Iris pigment epithelial cell (primary cell): Measurements from ENCODE around the gene IL18R1.

ENCODE experiments used
- DNase-seq: peaks from one replicate; pipeline ENCODE4 v3.0.0-alpha.2; 2011; ENCODE audit warnings: low read depth

The IL18R1 gene

DNA sequence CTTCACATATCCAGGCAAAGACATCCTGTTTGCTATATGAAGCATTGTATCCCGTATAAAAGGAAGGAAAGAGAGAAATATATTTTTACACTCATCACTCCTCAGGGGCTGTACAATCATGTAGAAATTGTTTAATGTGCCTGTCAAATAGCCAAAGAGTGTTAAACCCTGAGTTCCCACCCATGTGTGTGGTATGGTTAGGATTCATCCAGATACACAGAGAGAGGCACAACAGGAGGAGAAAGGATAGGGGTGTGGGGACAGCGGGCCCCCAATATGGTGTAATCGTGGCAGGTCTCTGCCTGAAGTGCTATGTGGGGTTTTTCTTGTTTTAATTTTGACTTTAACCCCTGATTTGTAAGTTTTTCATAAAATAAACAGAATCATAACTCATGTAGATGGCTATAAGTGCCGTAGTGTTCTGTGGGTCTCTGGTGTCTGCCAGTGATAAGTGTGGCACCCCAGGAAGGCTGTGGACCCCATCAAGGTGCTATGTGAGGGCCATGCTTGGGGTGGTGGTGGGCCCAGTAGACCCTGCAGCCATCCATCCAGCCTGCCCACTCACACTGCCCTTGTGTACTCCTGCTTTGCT, 10.2 kb upstream of the IL18R1 start:
- DNase-seq: no peak

DNA sequence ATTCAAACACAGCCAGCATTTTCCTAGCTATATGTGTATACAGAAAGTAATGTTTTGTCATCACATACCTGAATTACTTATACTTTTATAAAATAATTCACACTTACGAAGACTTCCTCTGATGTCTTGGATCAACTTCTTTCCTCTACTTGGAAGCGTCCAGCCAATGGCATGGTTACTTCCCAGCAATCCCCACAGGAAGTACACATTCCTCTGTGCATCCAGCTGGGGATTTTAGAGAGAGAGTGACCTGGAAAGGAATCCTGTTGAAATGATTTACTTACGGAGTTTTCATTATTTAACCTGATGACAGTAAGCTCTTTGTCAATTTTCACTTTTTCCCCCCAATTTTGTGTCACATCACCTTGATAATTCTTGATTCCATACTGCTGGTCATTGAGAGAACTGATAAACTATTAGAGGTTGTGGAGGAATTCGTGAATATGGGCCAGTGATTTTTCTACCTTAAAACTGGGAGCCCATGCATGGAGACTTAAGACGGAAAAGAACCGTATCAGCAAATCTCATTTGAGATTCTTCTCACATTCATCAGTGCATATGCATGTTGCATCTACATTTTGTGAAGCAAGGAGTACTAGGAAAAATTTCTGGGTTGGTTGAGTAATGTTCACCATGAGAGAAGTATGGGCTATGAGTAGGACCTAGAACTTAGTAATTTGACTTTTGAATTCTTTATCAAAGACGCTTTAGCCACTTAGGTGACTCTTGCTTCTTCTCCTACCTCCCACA, 9.0 kb upstream of the IL18R1 start:
- DNase-seq: no peak

DNA sequence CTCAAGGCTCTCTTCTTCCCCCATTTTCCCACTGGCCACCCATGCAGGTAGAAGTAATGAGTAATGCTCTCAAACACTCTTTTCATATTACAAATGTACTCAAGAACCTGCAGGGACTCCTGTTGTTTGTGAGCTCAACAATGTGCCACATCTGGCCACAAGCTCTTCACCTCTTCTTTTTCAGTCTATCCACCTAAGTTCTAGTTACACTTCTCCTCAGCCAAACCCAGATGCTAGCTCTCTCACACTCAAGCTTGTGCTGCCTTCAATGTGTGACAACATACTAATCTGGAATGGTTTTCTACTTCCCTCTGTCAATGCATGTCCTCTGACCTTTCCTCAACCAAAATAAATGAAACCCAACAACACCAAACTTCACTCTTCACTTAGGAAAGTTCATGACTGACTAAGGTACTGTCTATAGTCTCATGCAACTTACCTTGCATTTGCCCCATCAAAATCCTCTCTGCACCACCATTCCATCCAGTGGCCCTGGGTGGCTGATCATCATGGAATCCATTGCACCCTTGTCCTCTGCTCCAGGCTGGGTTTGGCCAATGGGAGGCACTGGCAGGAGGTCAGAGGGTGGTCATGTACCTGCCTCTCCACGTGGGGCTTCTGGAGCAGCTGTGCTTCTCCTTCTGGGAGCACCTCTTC, 5.3 kb upstream of the IL18R1 start:
- DNase-seq: no peak

DNA sequence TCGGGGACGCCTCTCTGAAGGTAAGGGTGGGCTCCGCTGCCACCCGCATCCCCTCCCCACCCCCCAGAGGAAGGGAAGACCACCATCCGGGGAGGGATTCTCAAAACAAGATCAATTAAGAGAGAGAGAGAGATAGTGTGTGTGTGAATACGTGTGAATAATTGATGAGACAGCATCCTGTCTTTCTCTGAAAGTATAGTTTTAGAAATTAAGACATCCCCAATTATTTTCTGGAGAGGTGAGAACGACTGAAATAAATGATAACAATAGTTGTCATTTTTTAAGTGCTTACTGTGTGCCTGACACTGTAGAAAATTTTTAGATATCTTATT, 751 bp downstream of the IL18R1 start:
- DNase-seq: no peak

DNA sequence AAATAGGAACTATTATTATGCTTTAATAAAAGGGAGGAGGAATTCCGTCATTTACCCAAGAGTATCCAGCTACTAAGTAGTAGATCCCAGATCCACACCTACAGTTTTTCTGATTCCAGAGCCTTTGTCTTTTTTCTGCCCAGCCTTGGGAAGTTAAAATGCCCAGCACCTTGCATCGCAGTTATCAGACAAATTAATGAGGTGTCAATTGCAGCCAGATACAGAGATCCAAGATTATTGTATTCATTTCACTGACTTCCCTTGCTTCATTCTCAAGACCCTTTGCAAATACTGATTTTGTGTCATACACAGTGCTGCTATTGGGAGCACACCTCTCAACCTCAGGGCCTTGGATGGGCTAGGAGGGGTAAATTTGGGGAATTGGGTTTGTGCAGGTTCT, 1.1 kb downstream of the IL18R1 start:
- no peak for DNase-seq

DNA sequence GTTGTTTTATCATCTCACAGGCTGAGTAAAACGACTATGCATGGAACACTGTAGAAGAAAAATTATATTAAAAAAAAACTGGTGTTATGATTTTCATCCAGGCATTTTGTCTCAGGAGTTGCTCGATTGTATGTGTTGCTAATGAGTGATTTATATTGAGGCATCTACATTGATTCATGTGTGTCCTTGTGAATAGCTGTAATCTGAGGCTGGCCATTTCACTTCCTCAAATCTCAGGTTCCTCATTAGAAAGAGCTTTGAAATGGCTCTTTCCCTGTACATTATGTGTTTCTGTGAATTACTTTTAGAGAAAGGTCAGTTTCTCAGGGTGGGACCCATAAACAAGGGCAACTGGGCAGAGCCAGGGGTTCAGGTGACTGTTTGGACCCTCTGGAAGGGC, 2.3 kb downstream of the IL18R1 start:
- no peak for DNase-seq

DNA sequence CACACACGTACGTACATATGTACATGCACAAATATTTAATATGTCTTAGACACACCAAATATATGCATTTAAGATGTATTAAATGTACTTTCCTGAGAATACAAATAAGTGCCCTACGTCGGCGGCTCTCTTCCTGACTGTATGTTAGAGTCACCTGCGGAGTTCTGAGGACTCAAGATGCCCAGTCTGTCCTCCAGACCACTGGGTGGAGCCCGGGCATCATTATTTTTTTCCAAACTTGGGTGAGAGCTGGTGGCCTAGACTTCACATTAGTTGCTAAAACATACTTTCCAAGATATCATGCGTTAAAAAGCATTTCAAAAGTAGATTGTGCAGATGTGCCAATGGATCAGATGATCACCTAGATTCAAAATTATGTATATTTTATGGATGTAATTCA, 2.9 kb downstream of the IL18R1 start:
- DNase-seq: no peak

DNA sequence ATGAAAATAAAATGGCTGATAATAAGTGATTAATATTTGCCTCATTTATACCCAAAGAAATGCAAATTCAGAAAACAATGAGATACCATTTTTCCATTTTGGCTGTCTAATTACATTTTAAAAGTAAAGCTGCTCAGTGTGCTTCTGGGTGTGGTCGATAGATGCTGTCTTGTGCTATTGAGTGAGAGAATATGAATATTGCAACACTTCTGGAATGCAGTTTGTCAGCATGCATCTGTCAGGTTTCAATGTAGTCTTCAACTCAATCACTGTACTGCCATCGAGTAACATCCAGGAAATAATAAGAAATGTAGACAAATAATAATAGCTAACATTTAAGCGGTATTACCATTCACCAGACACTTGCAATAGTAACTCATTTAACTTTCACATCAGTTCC, 3.9 kb downstream of the IL18R1 start:
- DNase-seq: no peak

DNA sequence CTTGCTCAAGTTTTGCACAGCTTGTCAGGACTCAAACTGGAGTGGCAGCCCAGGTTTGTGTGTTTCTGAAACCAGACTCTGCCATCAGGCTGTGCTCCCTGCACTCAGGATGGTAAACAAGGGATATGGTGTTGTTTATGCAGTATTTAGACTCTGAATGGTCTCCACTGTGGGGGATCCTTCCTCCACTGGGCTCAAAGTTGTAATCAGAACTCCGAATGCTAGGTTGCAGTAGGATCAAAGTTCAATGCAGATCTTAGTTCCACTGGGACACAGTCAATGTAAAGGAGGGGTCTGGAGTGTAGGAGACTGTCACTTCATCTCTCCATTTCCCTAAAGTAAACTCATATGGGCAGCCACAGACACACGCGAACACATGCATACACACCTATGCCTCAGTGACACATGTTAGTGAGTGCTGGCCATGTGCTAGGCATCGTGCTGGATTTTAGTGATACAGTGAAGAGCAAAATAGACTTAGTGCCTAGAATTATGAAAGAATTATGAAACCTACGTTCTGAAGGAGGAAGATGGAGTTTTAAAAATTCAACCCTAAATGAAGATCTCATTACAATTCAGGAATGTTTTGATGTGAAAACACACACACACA, 6.1 kb downstream of the IL18R1 start:
- no peak for DNase-seq

DNA sequence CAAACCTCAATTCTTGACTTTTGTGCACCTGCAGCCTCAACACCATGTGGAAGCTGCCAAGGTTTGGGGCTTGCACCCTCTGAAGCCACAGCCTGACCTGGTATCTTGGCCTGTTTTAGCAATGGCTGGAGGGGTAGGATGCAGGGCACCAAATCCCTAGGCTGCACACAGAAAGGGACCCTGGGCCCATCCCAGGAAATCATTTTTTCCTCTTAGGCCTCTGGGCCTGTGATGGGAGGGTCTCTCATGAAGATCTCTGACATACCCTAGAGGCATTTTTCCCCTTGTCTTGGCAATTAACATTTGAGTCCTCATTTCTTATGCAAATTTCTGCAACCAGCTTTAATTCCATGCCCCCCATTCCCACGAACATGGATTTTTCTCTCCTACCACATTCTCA, 10.2 kb downstream of the IL18R1 start:
- DNase-seq: no peak

DNA sequence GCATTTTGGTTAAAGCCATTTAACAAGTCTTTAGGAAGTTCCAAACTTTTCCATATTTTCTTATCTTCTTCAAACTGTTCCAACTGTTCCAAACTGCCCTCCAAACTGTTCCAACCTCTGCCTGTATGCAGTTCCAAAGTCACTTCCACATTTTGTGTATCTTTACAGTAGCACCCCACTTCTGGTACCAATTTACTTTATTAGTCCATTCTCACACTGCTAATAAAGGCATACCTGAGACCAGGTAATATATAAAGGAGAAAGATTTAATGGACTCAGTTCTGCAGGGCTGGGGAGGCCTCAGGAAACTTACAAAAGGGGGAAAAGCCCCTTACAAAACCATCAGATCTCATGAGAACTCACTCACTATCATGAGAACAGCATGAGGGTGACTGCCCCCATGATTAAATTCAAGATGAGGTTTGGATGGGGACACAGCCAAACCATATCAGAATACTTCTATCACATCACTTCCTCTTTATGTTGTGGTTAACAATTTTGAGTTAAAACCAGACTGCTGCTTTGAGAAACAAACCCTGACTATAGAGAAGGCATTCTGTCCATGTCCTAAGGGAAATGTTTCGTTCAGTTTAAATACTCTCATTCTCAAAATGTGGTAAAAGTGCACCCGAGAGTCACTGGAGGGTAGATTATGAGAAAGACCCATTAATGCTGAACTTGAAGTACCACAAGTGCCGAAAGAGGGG, 11.0 kb downstream of the IL18R1 start:
- no peak for DNase-seq

DNA sequence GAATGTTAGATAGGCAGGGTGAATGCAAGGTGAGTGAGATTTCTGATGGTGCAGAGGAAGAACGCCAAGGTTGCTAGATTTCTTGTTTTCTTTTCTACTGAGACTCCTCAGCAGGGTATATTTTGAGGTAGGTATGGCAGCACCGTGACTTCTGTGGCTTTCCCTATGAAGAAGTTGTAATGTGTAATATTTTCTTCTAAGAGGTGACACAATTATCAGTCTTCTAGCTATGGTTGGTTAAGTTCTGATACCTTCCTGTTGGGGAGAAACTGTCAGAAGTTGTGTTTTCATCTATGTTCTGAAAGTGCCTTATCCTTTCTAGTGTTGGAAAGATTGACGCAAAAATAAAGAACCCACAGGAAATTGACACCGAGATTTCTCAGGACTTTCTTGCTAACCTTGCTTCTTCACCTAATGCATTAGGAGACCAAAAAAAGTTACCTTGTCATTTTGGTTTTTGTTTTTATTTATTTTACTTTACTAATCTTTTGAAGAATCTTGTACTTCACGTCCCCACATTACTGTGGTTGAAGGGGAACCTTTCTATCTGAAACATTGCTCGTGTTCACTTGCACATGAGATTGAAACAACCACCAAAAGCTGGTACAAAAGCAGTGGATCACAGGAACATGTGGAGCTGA, 11.9 kb downstream of the IL18R1 start:
- no peak for DNase-seq

DNA sequence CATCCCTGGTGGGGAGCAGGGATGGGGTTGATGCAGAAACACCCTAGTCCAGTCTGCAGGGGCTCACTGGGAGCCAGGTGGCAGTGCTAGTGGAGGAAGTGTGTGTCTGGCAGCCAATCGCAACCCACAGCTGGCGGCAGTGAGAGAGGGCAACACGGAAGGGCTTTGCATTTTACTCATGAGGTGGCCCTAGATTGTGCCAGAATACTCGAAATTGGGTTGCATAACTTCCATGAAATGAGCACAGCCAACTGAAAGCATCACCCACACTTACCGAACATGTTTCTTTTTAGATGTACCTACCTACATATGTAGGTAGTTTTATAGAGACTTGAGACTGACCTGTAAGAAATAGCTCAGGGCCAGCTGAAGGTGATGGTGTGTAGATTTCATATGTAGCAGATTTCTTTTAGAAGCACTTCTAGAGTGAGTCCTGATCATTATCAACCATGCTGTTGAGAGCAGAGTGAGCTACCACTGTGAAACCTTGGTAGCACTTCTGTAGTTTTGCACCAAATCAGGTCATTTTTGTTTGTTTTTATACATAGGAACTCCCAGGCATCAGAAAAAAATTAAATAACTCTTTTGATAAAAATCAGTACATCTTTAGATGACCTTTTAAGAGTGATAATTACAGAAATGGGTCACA, 13.0 kb downstream of the IL18R1 start:
- no peak for DNase-seq

DNA sequence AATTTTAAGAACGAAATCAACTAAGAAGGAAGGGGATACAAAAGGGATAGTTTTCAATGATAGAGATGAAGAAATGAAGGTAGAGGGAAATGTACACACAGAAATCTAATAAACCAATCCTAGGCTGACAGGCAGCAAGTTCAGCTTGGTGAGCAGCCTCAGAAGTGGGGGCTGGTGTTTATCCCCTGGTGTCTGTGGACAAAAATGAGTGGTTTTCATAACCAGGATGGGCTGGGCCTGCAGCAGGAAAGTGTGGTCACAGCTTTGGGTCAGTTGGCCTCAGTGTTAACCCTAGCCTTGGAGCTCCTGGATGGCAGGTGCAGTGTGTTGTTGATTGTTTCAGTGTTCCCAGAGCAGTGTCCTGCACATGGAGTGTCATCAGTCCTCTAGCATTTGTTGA, 14.3 kb downstream of the IL18R1 start:
- DNase-seq: no peak

DNA sequence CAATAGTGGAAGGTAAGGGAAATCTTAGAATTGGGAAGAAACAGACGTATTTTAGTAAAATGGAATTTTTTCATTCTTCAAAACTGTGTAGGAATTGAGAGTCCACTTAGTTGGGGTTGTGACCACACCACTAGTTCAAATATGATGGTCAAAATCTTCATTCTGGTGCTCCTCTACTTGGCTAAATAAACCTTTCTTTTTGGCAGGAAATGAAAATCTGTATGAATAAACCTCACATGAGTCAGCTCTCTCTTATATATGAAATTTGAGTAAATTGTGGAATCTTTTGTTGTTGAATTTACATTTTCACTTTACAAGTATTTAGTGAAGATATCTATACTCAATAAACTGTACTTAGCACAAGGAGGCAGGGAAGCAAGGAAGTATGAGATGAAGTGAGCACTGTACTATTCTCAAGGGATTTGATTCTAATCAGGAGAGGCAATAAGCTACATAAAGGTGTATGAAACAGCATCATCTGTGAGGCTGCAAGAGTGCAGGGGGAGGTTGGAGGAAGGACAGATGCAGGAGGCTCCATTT, 20.5 kb downstream of the IL18R1 start:
- peak; percentile 22 for DNase-seq

DNA sequence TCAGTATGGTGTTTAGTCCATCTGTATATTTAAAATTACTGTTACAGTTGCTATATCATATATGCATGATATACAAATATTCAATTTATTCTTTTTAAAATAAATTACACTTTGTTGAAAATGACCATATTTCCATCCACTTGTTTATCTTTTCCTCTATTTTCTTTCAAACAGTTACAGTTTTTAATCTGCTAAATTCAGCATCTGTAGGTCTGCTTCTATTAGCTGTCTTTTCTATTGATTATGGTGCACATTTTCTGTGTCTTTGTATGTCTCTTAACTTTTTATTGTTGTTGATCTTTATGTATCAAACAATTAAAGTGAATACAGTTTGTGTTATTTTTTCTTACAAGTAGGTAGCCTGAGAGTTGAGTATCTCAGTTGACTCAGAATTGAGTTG, 28.1 kb downstream of the IL18R1 start:
- DNase-seq: no peak

DNA sequence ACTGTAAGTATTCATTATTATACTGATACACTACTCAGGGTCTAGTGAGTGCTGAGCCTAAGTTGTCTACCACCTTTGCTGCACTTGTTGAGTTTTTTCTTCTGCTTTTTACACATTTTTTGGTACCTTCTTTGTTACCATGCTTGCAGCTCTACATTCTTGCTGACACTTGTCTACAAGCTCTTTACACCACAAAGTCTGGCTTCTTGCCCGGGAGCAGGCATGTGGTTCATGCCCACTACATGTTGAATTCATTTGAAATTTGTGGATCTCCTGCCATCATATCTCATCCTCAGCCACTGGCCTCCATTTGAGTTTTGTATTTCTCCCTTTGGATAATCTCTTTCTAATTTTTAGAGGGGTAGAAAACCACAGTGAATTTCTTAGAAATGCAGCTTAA, 29.9 kb downstream of the IL18R1 start:
- no peak for DNase-seq

DNA sequence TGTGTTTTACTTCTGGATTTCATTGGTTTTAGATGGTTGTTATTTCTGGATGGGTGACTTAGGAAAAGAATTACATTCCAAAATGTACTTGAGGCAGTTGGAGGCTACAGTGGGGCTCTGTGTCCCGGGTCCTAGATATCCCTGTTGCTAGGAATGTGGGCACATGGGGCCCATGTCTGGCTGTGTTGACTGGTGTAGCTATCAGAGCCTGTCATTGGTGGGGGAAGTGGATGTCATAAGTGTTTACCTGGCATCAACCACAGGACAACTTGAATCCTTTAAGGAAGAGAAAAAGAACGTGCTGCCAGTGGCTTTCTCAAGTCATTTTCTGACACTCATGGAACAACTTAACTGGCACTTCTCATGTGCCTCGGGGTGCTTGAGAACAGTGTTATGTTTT, 30.4 kb downstream of the IL18R1 start:
- no peak for DNase-seq

DNA sequence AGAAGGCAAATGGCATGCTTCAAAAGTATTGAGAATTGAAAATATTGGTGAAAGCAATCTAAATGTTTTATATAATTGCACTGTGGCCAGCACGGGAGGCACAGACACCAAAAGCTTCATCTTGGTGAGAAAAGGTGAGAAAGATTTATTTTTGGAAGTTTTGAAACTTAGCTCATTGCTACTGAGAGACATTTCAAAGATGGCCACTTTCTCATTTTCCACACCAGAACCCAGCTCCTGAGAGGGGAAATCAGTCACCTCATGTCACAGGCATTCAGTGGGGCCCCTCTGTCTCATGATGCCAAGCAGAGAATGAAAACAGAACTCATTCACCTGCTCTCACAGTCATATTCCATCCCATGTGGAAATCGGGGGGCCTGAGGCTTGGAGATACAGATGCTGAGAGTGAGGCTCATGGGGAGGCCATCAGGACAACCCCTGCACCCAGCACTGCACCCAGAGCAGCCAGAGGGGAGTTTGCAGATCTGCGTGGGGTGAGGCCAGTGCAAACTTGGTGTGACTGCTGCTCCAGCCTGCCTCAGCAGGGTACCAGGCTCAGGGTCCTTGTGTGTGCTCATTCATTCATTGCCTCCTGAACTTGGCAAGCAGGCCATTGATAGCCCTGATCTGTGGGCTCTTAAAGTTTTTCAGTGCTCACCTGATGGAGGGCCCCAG, 31.4 kb downstream of the IL18R1 start:
- DNase-seq: no peak

DNA sequence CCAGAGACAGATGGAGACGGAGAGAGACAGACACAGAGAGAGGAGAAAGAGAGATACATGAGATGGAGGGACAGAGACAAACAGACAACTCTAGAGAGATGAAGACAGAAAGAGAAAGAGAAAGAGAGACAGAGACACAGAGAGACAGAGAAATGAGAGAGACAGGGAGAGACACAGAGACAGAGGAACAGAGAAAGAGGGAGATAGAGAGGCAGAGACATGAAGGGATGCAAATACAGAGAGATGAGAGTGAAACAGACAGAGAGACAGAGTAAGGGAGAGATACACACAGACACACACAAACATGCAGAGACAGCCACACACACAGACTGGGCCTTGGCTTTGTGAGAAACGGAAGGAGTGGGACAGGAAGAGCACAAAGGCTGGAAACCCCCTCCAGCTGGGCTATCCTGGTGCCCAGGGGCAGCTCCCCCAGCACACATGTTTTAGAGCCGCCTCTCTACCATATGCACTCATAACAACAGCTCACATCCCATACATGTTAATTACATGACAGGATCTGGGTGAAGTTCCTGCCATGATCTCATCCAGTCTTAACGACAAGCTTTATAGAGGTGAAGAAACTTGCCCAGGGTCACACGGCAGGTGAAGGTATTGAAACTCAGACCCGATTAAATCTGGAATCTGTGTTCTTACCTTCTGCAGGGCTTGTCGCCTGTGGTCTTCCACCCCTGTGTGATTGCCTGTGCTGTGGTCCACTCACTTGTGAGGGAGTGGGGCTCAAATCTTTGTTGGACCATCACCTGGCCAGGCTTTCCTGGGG, 32.4 kb downstream of the IL18R1 start:
- no peak for DNase-seq
